Activated CD8-positive, alpha-beta memory T cell treated with anti-CD3 and anti-CD28 coated beads, Interleukin-2, amount 10 ng/mL, durations not matched to agents 7 days and 5 days (primary cell): ENCODE results near the gene CCDC12. TPM values are rescaled to one million over a fixed set of nuclear protein-coding genes. Genes with fewer than 3 reads are reported as not detected.
A peak's percentile ranks its signal among the peaks of the same experiment; 100 is the strongest.

Experiments
- ATAC-seq: fragments of 150-1000 bp; cut with Tn5 transposase; one replicate; pipeline ENCODE4 v1.10.0; 2021; ENCODE audit warnings: moderate library complexity
- CTCF ChIA-PET: fragments of 350-600 bp; sonication (Branson Sonifier 250); formaldehyde crosslinking; loops from one replicate; lab custom pipeline; 2021; ENCODE audit warnings: antibody characterized with exemption; lab: Charles Lee
- DNase-seq: peaks from one replicate; pipeline ENCODE4 v3.0.0-alpha.2; 2020
- H3K27ac Mint-ChIP-seq: one replicate; pipeline ENCODE4 v1.8.0; 2021; ENCODE audit warnings: mild to moderate bottlenecking, mixed read lengths
- H3K27me3 Mint-ChIP-seq: one replicate; pipeline ENCODE4 v1.8.0; 2021; ENCODE audit warnings: mixed read lengths
- H3K36me3 Mint-ChIP-seq: one replicate; pipeline ENCODE4 v1.8.0; 2021; ENCODE audit warnings: mild to moderate bottlenecking, mixed read lengths
- H3K4me1 Mint-ChIP-seq: one replicate; pipeline ENCODE4 v1.8.0; 2021; ENCODE audit warnings: mixed read lengths
- H3K4me3 Mint-ChIP-seq: one replicate; pipeline ENCODE4 v1.8.0; 2021; ENCODE audit warnings: mild to moderate bottlenecking, moderate library complexity, mixed read lengths
- H3K9me3 Mint-ChIP-seq: one replicate; pipeline ENCODE4 v1.8.0; 2022; ENCODE audit warnings: low read depth, mixed read lengths
- total RNA-seq, 2 experiments: library from RNA; stranded (reverse); gene quantifications; one replicate each; pipeline ENCODE4 v1.2.3, GENCODE V29; 2021

Gene CCDC12
- total RNA-seq, 2 experiments from 2014 or later = 65.9 to 72.7 TPM

DNA sequence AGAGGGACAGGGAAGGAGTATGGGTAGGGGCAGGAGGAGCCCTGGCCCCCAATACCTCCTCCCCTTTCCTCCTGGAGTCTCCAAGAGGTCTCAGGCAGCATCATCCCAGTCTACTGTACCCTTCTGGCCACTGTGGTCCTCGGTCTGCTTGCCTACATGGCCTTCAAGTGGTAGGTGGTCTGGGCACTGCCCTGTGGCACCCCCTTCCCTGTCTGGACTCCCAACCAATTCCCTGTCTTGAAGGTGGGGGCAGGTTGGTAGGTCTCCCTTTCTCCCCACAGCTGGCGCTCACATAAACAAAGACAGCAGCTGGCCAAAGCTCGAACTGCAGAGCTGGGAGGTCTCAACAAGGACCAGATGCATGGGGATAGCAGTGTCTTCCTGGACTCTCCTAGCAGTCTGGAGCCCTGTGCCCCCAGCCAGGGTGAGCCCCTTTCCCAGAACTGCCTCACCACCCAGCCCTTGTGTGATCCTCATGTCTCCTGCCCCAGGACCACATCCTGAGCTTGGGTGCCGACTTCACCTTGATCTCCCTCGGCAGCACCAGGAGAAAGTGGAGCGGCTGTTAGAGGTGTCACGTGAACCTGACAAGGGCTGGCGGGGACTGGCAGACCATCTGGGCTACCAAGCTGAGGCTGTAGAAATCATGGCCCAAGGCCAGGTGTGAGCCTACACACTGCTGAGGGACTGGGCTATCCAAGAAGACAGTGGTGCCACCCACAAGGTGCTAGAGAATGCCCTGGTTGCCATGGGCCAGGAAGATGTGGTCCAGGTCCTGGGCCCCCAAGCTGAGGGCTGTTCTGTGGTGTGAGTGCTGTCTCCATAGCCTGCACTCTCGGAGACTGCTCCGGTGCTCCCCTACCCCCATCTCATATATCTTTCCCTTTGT, 36.0 kb upstream of the CCDC12 start:
- H3K27me3 Mint-ChIP-seq = no peaks in the 10 kb centered on the region
- DNase-seq (no peak), ATAC-seq (no peak)
- no peak overlapping the region for H3K4me3 Mint-ChIP-seq
- no peak overlapping the region for H3K27ac Mint-ChIP-seq
- peaks cover 59% of the 10 kb centered on the region for H3K4me1 Mint-ChIP-seq
- CTCF ChIA-PET = interaction anchor here (1.2 to 2.5 kb wide), 2 partner anchors 15 to 33 kb away, joined by 3 to 6 read pairs; partner anchors contain the start of gene NBEAL2
- H3K9me3 Mint-ChIP-seq = no peaks in the 10 kb centered on the region
- peaks cover 7% of the 10 kb centered on the region for H3K36me3 Mint-ChIP-seq

DNA sequence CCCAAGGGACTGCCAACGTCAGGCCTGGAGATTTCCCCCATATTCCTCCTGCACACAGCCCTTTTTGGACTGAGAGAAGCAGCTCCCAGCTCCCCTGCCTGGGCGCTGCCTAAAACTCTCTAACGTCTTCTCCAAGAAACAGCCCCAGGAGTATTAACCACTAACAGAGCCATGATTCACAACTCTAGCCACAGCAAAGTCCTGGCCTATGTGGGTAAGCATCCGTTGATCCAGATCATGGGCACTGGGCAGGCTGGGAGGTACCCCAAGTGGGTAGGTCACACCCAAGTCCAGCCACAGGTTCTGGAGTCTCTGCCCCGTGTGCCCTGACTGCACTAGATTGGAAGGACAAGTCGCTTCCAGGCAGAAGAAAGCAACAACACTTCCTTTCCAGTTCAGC, 34.8 kb upstream of the CCDC12 start:
- CTCF ChIA-PET = interaction anchor here (1.0 to 2.5 kb wide), 6 partner anchors 8 to 102 kb away, joined by 3 to 6 read pairs (median 3); partner anchors contain the start of gene NBEAL2
- Mint-ChIP-seq H3K4me3 (no peak overlapping the region), H3K4me1 (peaks cover 47% of the 10 kb centered on the region), H3K27ac (no peak overlapping the region), H3K9me3 (no peaks in the 10 kb centered on the region), H3K36me3 (peaks cover 7% of the 10 kb centered on the region), H3K27me3 (no peaks in the 10 kb centered on the region)
- ATAC-seq (no peak), DNase-seq (no peak)

DNA sequence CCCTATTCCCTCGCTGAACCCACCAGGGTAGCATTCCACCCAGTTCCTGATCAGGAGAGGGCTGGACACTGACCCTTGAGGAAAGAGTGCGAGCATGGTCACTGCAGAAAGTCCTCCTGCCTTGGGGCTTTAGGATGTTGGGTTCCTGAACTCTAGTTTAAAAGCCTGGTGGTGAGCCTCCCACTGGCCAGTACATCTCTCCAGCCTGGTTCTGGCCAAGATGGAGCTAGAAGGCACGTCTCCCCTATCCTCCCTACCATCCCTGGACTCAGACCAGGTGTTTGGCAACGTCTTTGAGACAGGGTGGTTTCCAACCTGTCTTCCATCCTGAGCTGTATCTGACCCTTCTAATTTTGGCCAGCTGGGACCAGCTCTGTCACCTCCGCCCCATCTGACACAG, 34.4 kb upstream of the CCDC12 start:
- DNase-seq (no peak), ATAC-seq (no peak)
- peaks cover 42% of the 10 kb centered on the region for H3K4me1 Mint-ChIP-seq
- no peak overlapping the region for H3K27ac Mint-ChIP-seq
- no peak overlapping the region for H3K4me3 Mint-ChIP-seq
- H3K9me3 Mint-ChIP-seq = no peaks in the 10 kb centered on the region
- no peaks in the 10 kb centered on the region for H3K27me3 Mint-ChIP-seq
- H3K36me3 Mint-ChIP-seq = peaks cover 9% of the 10 kb centered on the region
- CTCF ChIA-PET = interaction anchor here (0.5 to 2.5 kb wide), 7 partner anchors 9 to 102 kb away, joined by 3 to 6 read pairs (median 3); partner anchors contain the start of gene NBEAL2

DNA sequence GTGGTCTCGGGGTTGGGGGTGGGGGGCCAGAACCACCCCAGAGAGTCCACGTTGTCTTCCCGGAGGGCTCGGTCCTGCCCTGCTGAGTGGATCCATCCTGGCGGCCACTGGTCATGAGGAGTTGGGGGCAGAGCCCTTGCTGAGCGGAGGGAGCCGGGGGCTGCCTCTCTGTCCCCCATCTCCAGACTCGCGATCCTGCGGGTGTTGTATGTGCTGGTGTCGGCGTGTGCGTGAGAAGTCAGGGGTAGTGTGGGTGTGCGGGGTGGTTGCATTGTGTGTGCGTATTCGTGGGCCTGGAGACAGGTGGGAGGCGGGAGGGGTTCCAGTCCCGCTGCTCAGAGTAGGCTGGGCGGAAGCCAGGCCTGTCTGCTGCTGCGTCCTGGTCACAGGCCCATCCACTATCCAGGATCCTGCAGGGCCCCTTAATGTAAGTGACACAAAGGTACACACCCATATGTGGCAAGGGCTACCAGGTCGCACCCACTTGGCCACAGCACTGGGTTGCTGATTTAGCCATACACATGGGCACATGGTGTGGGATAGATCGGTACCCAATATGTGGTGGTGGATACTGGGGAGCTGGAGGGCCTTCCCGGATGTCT, 33.7 kb upstream of the CCDC12 start:
- H3K27me3 Mint-ChIP-seq = no peaks in the 10 kb centered on the region
- peak overlapping the region; percentile 59 for H3K4me3 Mint-ChIP-seq
- DNase-seq = peak; percentile 39
- peak overlapping the region; percentile 75 for H3K27ac Mint-ChIP-seq
- peaks cover 12% of the 10 kb centered on the region for H3K36me3 Mint-ChIP-seq
- H3K4me1 Mint-ChIP-seq = peaks cover 36% of the 10 kb centered on the region
- no peaks in the 10 kb centered on the region for H3K9me3 Mint-ChIP-seq
- CTCF ChIA-PET = interaction anchor here (0.9 to 2.5 kb wide), 5 partner anchors 9 to 87 kb away, joined by 3 to 6 read pairs (median 3); partner anchors contain the start of gene NBEAL2
- ATAC-seq = no peak

DNA sequence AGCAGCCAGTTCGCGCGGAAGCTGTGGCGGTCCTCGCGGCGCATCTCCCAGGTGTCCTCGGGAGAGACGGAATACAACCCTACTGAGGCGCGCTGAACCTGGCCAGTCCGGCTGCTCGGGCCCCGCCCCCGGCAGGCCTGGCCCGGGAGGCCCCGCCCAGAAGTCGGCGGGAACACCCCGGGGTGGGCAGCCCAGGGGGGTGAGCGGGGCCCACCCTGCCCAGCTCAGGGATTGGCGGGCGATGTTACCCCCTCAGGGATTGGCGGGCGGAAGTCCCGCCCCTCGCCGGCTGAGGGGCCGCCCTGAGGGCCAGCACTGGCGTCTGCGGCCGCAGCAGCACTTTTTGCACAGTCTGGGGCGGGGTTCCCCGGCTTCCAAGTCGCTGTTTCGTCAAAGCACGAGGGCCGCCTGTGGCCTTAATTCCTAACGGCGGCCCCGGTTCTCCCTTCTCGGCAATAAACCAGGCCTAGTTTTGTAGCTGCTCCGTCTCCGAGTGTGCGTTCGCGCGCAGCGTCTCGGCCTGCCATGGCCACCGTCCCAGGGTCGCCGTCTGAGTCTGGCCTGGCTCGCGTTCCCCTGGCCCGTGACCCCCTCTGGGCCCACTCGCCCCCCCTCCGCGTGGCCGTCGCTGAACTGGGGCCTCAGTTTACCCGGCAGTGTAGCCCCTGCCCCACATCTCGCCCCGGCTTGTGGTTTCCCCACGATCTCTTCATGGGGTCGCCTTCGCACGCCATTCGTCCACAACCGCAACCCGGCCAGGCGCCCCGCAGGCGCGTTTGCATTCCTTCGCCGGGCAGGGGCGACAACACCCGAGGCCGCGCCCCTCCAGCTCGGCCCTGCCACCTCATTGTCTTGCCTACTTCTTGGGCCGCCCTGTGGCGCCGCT, 32.9 kb upstream of the CCDC12 start:
- peak overlapping the region; percentile 75 for H3K27ac Mint-ChIP-seq
- peaks cover 12% of the 10 kb centered on the region for H3K36me3 Mint-ChIP-seq

DNA sequence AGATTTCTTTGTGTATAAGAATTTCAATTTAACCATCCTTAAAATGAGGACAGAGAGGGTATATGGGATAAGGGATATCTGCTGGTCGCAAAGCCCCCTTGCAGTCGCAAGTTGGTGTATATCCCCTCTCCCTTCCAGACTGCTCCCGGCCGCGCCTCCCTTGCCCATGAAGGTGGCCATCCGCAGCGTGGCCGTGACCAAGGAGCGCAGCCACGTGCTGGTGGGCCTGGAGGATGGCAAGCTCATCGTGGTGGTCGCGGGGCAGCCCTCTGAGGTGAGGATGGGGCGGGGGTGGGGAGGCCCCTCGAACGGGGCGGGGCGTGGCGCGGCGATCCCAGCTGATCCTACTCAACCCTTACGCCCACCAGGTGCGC, 32.3 kb upstream of the CCDC12 start:
- Mint-ChIP-seq H3K27me3 (no peaks in the 10 kb centered on the region), H3K9me3 (no peaks in the 10 kb centered on the region), H3K27ac (peak overlapping the region; percentile 60), H3K4me3 (peak overlapping the region; percentile 25), H3K36me3 (peaks cover 16% of the 10 kb centered on the region), H3K4me1 (peaks cover 29% of the 10 kb centered on the region)
- DNase-seq = no peak
- CTCF ChIA-PET = interaction anchor here (0.7 to 1.5 kb wide), 4 partner anchors 8 to 156 kb away, joined by 3 to 4 read pairs (median 3); partner anchors contain the start of gene SETD2
- no peak for ATAC-seq

More for the DNA sequence above, 32.9 kb upstream of the CCDC12 start:
- H3K27me3 Mint-ChIP-seq = no peaks in the 10 kb centered on the region
- peaks cover 33% of the 10 kb centered on the region for H3K4me1 Mint-ChIP-seq
- DNase-seq = peak; percentile 92
- CTCF ChIA-PET = interaction anchor here (0.7 to 2.5 kb wide), 4 partner anchors 21 to 155 kb away, joined by 3 to 6 read pairs (median 4); partner anchors contain the start of genes NBEAL2 and SETD2
- no peaks in the 10 kb centered on the region for H3K9me3 Mint-ChIP-seq
- peak; percentile 94 for ATAC-seq
- H3K4me3 Mint-ChIP-seq = peak overlapping the region; percentile 59

DNA sequence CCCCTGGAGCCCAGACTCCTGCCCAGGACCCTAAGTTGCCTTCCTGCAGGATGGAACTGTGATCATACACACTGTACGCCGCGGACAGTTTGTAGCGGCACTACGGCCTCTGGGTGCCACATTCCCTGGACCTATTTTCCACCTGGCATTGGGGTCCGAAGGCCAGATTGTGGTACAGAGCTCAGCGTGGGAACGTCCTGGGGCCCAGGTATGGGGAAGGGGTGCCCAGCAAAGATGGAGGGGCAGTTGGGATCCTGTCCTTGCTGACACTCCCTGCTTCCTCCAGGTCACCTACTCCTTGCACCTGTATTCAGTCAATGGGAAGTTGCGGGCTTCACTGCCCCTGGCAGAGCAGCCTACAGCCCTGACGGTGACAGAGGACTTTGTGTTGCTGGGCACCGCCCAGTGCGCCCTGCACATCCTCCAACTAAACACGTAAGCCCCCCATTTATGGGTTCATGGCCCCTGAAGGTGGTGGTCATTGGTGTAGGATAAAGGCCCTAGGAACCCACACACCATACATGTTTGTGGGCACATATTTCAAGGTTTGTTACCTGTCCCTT, 31.8 kb upstream of the CCDC12 start:
- DNase-seq (no peak), ATAC-seq (no peak)
- Mint-ChIP-seq H3K36me3 (peaks cover 18% of the 10 kb centered on the region), H3K9me3 (no peaks in the 10 kb centered on the region), H3K27me3 (no peaks in the 10 kb centered on the region), H3K27ac (peak overlapping the region; percentile 60), H3K4me1 (peaks cover 28% of the 10 kb centered on the region), H3K4me3 (peak overlapping the region; percentile 25)
- CTCF ChIA-PET = interaction anchor here (1.3 to 1.5 kb wide), 2 partner anchors 9 to 85 kb away, joined by 3 read pairs; no protein-coding TSS in a partner anchor

DNA sequence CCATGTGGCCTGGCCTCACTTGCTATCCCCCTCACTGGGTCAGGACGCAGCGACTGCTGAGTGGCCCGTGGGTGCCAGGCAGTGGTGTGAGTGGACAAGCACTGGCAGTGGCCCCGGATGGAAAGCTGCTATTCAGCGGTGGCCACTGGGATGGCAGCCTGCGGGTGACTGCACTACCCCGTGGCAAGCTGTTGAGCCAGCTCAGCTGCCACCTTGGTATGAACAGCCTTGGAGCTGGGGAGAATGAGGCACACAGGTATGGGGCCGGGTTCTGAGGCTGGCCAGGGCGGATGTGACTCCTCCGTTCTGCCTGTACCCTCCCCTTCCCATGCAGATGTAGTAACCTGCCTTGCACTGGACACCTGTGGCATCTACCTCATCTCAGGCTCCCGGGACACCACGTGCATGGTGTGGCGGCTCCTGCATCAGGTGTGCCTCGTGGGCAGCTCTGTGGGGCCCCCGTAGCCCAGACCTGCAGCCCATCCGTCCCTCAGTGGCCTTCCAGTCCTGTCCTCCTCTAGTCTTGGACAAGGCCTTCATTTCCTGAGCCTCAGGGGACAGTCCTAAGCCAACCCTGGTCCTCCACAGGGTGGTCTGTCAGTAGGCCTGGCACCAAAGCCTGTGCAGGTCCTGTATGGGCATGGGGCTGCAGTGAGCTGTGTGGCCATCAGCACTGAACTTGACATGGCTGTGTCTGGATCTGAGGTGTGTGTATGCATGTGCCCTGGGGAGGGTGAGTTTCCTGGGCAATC, 31.1 kb upstream of the CCDC12 start:
- Mint-ChIP-seq H3K4me1 (peaks cover 27% of the 10 kb centered on the region), H3K36me3 (peaks cover 20% of the 10 kb centered on the region), H3K27ac (no peak overlapping the region), H3K27me3 (no peaks in the 10 kb centered on the region), H3K9me3 (no peaks in the 10 kb centered on the region), H3K4me3 (no peak overlapping the region)
- ATAC-seq = no peak
- DNase-seq = no peak
- CTCF ChIA-PET = interaction anchor here (1.3 to 1.6 kb wide), 3 partner anchors 10 to 84 kb away, joined by 3 to 4 read pairs (median 3); no protein-coding TSS in a partner anchor

DNA sequence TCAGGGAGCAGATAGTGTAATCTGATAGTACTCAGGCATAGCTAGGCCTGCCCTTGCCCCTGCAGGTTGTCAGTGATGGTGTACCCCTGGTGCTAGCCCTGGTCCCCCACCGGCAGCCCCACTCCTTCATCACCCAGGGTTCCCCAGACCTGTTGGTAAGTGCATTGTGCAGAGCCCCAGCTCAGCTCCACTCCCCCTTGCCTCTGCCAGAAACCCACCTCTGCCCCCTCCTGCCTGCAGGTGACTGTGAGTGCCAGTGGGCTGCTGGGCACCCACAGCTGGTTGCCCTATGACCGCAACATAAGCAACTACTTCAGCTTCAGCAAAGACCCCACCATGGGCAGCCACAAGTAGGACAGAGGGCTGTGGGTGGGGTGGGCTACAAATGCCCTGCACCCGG, 30.5 kb upstream of the CCDC12 start:
- CTCF ChIA-PET = interaction anchor here (1.3 to 1.6 kb wide), 3 partner anchors 13 to 97 kb away, joined by 3 to 4 read pairs (median 4); no protein-coding TSS in a partner anchor
- no peak for ATAC-seq
- Mint-ChIP-seq H3K27ac (peak overlapping the region; percentile 52), H3K27me3 (no peaks in the 10 kb centered on the region), H3K9me3 (no peaks in the 10 kb centered on the region), H3K4me1 (peaks cover 26% of the 10 kb centered on the region), H3K36me3 (peaks cover 22% of the 10 kb centered on the region), H3K4me3 (no peak overlapping the region)
- DNase-seq = no peak

DNA sequence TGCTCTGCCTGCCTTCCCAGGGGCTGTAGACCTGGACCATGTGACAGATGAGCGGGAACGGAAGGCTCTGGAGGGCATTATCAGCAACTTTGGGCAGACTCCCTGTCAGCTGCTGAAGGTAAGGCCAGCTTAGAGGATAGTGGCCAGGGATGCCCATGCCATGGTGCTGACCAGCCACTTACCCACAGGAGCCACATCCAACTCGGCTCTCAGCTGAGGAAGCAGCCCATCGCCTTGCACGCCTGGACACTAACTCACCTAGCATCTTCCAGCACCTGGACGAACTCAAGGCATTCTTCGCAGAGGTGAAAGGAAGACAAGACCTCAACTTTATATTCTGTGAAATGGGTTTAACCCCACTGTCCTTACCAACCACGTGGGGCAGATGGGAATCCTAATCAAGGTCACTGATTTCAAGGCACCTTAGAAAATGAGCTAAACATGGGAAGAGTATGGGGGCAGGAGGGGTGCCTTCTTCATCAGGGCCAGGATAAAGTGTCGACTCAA, 29.7 kb upstream of the CCDC12 start:
- DNase-seq (no peak), ATAC-seq (no peak)
- Mint-ChIP-seq H3K4me1 (peaks cover 20% of the 10 kb centered on the region), H3K36me3 (peaks cover 26% of the 10 kb centered on the region), H3K27ac (no peak overlapping the region), H3K27me3 (no peaks in the 10 kb centered on the region), H3K9me3 (no peaks in the 10 kb centered on the region), H3K4me3 (no peak overlapping the region)
- CTCF ChIA-PET = interaction anchor here (1.3 to 1.6 kb wide), 2 partner anchors 13 to 97 kb away, joined by 4 read pairs; no protein-coding TSS in a partner anchor

DNA sequence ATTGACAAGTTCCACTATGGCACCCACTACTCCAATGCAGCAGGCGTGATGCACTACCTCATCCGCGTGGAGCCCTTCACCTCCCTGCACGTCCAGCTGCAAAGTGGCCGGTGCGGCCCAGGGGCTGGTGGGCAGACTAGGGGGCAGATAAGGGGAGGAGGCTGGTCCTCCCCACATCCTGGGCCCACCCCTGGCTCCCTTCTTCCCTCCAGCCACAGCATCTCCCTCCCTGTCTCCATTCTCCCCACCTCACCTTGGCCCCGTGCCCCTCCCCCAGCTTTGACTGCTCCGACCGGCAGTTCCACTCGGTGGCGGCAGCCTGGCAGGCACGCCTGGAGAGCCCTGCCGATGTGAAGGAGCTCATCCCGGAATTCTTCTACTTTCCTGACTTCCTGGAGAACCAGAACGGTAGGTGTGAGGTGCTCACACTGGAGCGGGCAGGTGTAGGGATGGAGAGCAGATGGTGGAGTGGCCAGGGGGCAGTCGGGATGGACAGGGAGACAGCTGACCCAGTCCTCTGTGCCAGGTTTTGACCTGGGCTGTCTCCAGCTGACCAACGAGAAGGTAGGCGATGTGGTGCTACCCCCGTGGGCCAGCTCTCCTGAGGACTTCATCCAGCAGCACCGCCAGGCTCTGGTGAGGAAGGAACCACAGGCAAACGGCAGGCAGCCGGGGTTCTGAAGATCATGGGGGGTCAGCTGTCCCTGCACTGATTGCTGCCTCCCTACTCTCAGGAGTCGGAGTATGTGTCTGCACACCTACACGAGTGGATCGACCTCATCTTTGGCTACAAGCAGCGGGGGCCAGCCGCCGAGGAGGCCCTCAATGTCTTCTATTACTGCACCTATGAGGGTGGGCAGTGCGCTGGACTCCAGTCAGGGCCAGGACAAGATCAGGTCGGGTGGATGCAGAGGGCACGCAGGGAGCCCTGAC, 28.9 kb upstream of the CCDC12 start:
- Mint-ChIP-seq H3K4me3 (no peak overlapping the region), H3K27me3 (no peaks in the 10 kb centered on the region), H3K36me3 (peaks cover 28% of the 10 kb centered on the region), H3K9me3 (no peaks in the 10 kb centered on the region), H3K27ac (no peak overlapping the region), H3K4me1 (peaks cover 16% of the 10 kb centered on the region)
- DNase-seq = no peak
- ATAC-seq = no peak
- CTCF ChIA-PET = interaction anchor here (1.3 to 1.6 kb wide), 2 partner anchors 12 to 96 kb away, joined by 4 read pairs; no protein-coding TSS in a partner anchor
